Stimulated activated naive CD4-positive, alpha-beta T cell treated with Interleukin-2 at 50 U/mL for 16 hours (primary cell): Measurements from ENCODE around the gene HCAR2.
"Not testable (repeated sequence)": the region's sequence is repeated elsewhere in the genome, so short reads cannot be mapped to it uniquely, and the experiment has no call there.

ENCODE experiments used
- DNase-seq: peaks from one replicate; lab custom pipeline; 2025; lab: John Stamatoyannopoulos, UW

HCAR2 gene

DNA sequence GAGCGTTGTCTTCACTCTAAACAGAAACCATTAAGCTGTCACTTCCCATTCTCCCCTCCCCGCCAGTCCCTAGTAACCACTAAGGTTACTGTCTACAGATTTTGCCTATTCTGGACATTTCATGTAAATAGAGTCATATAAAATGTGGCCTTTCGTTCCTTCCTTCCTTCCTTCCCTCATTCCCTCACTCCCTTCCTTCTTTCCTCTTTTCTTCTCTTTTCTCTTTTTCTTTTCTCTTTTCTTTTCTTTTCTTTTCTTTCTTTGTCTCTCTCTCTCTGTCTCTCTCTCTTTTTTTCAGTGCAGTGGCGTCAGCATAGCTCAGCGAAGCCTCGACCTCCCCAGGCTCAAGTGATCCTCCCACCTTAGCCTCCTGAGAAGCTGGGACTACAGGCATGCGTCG is 37.8 kb downstream of the HCAR2 start:
- no peak for DNase-seq

GRCh38 chr12:122661938-122662337 is 41.2 kb downstream of the HCAR2 start:
- no peak for DNase-seq

DNA sequence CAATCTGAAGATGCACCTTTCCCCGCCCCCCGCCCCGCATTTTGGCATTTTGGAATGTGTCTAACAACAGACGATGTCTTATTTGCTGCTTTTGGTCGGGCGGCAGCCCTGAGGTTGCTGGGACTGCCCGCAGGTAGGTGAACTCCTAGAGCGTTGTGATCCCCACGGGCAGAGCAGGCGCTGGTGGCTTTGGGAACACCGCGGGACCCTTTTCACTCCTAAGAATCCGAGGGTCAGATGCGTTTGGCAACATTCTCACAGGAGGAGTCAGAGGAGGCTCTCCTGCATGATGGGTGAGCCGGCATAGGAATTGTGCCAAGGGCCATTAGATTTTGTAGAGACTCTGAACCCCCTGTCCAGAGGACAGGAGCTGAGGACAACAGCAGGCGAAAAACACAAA is 41.9 kb downstream of the HCAR2 start:
- no peak for DNase-seq

DNA sequence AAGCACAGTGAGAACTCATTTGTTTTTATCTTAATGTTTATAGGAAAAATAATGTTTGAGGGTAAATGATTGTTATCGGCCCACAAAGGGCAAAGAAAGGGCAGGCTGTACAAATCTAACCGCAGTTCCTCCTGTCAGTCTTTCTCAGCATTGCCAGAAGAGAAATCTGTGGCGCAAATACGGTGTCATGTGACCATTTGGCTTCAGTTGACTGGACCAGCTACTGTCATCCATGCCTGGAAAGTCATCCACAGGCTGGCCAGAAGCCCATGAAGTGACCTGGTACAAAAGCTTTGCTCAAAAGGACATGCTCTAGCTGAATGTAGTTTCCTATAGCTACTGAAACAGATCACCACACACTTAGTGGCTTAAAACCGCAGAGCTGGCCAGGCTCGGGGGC is 43.6 kb downstream of the HCAR2 start:
- DNase-seq, result no peak

DNA sequence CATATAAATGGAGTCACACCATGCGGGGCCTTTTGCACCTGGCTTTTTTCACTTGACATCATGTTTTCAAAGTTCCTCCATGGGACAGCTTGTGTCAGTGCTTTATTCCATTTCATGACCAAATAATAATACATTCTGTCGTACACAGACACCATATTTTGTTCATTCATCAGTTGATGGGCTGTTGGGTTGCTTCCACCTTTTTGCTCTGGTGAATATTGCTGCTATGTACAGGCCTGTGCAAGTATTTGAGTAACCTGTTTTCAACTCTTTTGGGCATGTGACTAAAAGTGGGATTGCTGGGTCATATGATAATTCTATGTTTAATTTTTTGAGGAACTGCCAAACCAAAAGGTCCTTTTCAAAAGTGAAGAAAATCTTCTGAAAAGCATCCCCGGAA is 46.9 kb downstream of the HCAR2 start:
- no peak for DNase-seq

DNA sequence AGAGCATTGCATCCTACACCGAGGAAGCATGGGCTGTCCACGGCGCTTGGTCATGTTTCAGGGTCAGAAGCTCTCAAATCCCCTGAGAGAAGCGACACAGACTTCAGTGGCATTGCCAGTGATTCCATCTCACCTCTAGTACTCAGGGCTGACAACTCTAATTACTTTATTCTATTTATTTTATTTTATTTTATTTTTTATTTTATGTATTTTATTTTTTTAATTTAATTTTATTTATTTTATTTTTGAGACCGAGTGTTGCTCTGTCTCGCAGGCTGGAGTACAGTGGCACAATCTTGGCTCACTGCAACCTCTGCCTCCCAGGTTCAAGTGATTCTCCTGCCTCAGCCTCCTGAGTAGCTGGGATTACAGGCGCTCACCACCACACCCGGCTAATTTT is 49.9 kb downstream of the HCAR2 start:
- DNase-seq, result not testable (repeated sequence)

GRCh38 chr12:122651520-122652224 is 51.5 kb downstream of the HCAR2 start:
- DNase-seq, result no peak
